DOHH2 (cell line): ENCODE results near the gene ARHGEF4.

Experiments used
- H3F3A ChIP-seq: fragments of 200-600 bp; sonication (generic), shearing (Covaris generic); 2 replicates; pipeline ENCODE4 v1.6.0; 2016; ENCODE audit warnings: antibody characterized with exemption, mild to moderate bottlenecking; ENCODE audit not compliant: control insufficient read depth, insufficient read depth
- H3K27ac ChIP-seq: fragments of 200-600 bp; sonication (generic); 2 replicates; pipeline ENCODE4 v1.5.1; 2014; ENCODE audit warnings: low read depth, mild to moderate bottlenecking, low read length, moderate library complexity
- H3K27me3 ChIP-seq: fragments of 200-600 bp; sonication (generic); 2 replicates; pipeline ENCODE4 v1.6.1; 2014; ENCODE audit warnings: mild to moderate bottlenecking, low read length, mixed read lengths; ENCODE audit not compliant: control insufficient read depth
- H3K36me3 ChIP-seq: fragments of 200-600 bp; sonication (generic); 2 replicates; pipeline ENCODE4 v1.6.1; 2014; ENCODE audit warnings: mild to moderate bottlenecking, low read length, moderate library complexity, mixed read lengths; ENCODE audit not compliant: control insufficient read depth
- H3K4me1 ChIP-seq: fragments of 200-600 bp; sonication (generic); 2 replicates; pipeline ENCODE4 v1.6.1; 2014; ENCODE audit warnings: mild to moderate bottlenecking, low read length, mixed read lengths; ENCODE audit not compliant: control insufficient read depth
- H3K4me2 ChIP-seq: fragments of 200-600 bp; sonication (generic); 2 replicates; pipeline ENCODE4 v1.6.0; 2014; ENCODE audit warnings: mild to moderate bottlenecking, low read length, moderate library complexity
- H3K4me3 ChIP-seq: fragments of 200-600 bp; sonication (generic); 2 replicates; pipeline ENCODE4 v1.5.1; 2014; ENCODE audit warnings: mild to moderate bottlenecking, low read length, mixed read lengths
- H3K79me2 ChIP-seq: fragments of 200-600 bp; sonication (generic); 2 replicates; pipeline ENCODE4 v1.6.1; 2014; ENCODE audit warnings: mild to moderate bottlenecking, low read length, mixed read lengths; ENCODE audit not compliant: control insufficient read depth
- H3K9me2 ChIP-seq: fragments of 200-600 bp; sonication (generic); replicated peaks from 2 replicates; pipeline ENCODE4 v1.6.1; 2014; ENCODE audit warnings: mild to moderate bottlenecking, low read length, mixed read lengths; ENCODE audit not compliant: control insufficient read depth
- H3K9me3 ChIP-seq: fragments of 200-600 bp; sonication (generic); 2 replicates; pipeline ENCODE4 v1.6.1; 2014; ENCODE audit warnings: antibody characterized with exemption, low read length, mixed read lengths; ENCODE audit not compliant: control insufficient read depth, insufficient read depth
- H4K20me1 ChIP-seq: fragments of 200-600 bp; sonication (generic); 2 replicates; pipeline ENCODE4 v1.6.0; 2014; ENCODE audit warnings: low read depth, mild to moderate bottlenecking, antibody characterized with exemption, low read length, moderate library complexity; ENCODE audit not compliant: control insufficient read depth, insufficient read depth
- EZH2phosphoT487 ChIP-seq: fragments of 200-600 bp; sonication (generic); IDR thresholded peaks from 2 replicates; pipeline ENCODE4 v1.6.1; 2017; ENCODE audit warnings: borderline replicate concordance, mild to moderate bottlenecking, antibody characterized with exemption, low read length, moderate library complexity, mixed read lengths
- TF ChIP-seq, protein P1 (sequence below): fragments of 200-600 bp; sonication (generic); IDR thresholded peaks from one replicate; pipeline ENCODE4 v1.5.1; 2014; ENCODE audit warnings: antibody characterized with exemption, mild to moderate bottlenecking, low read depth, low read length; ENCODE audit not compliant: poor library complexity, severe bottlenecking

ARHGEF4 gene

DNA sequence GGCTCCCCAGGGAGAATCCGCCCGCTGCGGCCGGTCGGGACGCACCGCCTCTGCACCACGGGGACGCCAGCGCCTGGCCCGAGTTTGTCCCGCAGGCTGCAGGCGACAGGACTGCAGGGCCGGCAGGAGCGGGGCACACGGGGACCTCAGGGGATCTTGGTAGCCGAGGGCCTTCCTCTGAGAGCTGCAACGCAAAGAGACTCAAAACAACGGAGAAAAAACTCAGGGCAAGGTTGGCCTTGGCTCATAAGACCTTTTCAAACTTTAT lies 79.7 kb downstream of the ARHGEF4 start:
- no peaks in the 10 kb centered on the region for H3K79me2 ChIP-seq
- H3K27ac ChIP-seq: no peak overlapping the region
- no peaks in the 10 kb centered on the region for H3K36me3 ChIP-seq
- no peak overlapping the region for H3K4me3 ChIP-seq
- no peaks in the 10 kb centered on the region for H3K9me2 ChIP-seq
- no peaks in the 10 kb centered on the region for H4K20me1 ChIP-seq
- H3K4me1 ChIP-seq: no peaks in the 10 kb centered on the region
- no peak overlapping the region for H3K4me2 ChIP-seq
- H3K9me3 ChIP-seq: no peaks in the 10 kb centered on the region
- H3K27me3 ChIP-seq: no peaks in the 10 kb centered on the region
- TF ChIP-seq, protein P1, sequence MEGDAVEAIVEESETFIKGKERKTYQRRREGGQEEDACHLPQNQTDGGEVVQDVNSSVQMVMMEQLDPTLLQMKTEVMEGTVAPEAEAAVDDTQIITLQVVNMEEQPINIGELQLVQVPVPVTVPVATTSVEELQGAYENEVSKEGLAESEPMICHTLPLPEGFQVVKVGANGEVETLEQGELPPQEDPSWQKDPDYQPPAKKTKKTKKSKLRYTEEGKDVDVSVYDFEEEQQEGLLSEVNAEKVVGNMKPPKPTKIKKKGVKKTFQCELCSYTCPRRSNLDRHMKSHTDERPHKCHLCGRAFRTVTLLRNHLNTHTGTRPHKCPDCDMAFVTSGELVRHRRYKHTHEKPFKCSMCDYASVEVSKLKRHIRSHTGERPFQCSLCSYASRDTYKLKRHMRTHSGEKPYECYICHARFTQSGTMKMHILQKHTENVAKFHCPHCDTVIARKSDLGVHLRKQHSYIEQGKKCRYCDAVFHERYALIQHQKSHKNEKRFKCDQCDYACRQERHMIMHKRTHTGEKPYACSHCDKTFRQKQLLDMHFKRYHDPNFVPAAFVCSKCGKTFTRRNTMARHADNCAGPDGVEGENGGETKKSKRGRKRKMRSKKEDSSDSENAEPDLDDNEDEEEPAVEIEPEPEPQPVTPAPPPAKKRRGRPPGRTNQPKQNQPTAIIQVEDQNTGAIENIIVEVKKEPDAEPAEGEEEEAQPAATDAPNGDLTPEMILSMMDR: no peak
- no peak for TF ChIP-seq EZH2phosphoT487
- no peaks in the 10 kb centered on the region for H3F3A ChIP-seq

DNA sequence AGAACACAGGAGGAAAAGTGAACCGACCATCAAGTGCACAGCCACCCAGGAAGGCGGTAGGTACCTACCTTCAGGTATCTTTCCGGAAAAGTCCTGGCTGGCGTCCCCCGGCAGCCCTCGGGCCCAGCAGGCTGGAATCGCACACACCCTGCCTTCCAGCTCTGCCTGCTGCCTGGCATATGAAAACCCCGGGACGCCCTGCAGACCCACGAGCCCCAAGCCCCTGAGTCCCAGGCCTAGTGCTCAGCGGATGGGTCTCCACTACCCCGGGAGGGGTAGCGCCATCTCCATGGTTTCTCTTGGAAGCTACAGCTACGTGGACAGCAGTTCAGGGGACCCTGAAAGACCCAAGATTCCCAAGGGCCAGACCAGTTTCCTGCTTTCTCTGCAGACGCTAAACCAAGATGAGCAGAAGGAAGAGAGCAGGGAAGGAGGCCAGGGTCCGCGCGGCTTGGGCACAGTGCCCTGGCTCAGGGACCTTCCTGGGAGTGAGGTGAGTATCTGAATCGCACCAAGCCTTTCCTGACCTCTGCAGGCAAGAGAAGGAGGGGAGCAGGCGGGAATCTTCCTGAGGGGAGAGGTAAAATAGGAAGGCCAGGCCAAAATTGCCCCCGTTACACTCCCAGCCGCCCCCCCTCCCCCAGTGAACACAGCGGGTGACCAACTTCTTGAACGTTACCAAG lies 80.4 kb downstream of the ARHGEF4 start:
- Histone ChIP-seq H3K4me3 (no peak overlapping the region), H3K9me3 (no peaks in the 10 kb centered on the region), H3K27me3 (no peaks in the 10 kb centered on the region), H3K4me2 (no peak overlapping the region), H3K9me2 (no peaks in the 10 kb centered on the region), H4K20me1 (no peaks in the 10 kb centered on the region), H3K4me1 (no peaks in the 10 kb centered on the region), H3K36me3 (no peaks in the 10 kb centered on the region), H3K27ac (no peak overlapping the region), H3F3A (no peaks in the 10 kb centered on the region), H3K79me2 (no peaks in the 10 kb centered on the region)
- TF ChIP-seq, protein P1: no peak
- no peak for TF ChIP-seq EZH2phosphoT487

DNA sequence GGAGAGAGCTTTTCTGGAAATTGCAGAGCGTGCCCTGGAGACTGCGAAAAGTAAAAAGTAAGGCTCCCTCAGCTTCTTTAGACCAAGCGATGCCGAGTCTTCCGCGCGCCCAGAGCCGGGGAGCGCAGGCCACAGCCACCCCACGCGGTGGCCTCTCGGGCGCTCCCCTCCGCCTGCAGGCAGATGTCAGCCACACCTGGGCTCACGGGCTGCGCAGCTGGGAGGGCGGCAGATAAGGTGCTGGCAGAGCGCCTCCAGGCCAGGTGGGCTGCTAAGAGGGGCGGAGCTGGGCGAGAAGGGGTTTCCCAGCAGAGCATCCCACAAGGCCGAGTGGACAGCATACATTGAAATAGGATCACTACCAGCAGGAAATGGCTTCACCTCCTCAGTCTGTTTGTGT lies 81.7 kb downstream of the ARHGEF4 start:
- no peaks in the 10 kb centered on the region for H3K9me3 ChIP-seq
- H3K27me3 ChIP-seq: no peaks in the 10 kb centered on the region
- H3K4me2 ChIP-seq: no peak overlapping the region
- TF ChIP-seq, protein P1: no peak
- no peak for TF ChIP-seq EZH2phosphoT487
- no peaks in the 10 kb centered on the region for H3K9me2 ChIP-seq
- H3K4me1 ChIP-seq: no peaks in the 10 kb centered on the region
- H3K4me3 ChIP-seq: no peak overlapping the region
- H3F3A ChIP-seq: no peaks in the 10 kb centered on the region
- no peaks in the 10 kb centered on the region for H3K36me3 ChIP-seq
- no peaks in the 10 kb centered on the region for H4K20me1 ChIP-seq
- H3K79me2 ChIP-seq: no peaks in the 10 kb centered on the region
- no peak overlapping the region for H3K27ac ChIP-seq
